ENCODE measurements around the gene PCDHGA3.
A peak's percentile ranks its signal among the peaks of the same experiment; 100 is the strongest.
"Not testable (repeated sequence)": the region's sequence is repeated elsewhere in the genome, so short reads cannot be mapped to it uniquely, and the experiment has no call there.

PCDHGA3 gene

DNA sequence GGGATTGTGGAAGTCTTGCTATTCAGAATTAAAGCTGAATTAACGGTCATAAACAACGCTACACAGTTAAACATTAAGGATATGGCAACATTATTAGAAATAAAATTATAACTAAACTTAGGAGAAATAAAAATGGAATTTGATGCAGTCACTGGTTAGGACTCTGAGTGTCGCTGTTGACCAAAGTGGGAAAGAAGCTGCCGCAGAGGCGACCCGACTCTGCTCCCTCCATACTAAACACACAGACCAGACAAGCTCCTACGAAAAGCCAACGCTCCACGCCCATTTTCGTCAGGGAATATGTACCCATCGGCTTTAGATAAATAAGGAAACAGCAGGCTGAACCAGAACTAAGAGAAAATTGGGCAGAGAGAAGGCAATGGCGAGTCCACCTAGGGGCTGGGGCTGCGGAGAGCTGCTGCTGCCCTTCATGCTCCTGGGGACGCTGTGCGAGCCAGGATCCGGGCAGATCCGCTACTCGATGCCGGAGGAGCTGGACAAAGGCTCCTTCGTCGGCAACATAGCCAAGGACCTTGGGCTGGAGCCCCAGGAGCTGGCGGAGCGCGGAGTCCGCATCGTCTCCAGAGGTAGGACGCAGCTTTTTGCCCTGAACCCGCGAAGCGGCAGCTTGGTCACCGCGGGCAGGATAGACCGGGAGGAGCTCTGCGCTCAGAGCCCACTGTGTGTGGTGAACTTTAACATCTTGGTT lies 20.5 kb downstream of the PCDHGA3 start, which contains the start of gene PCDHGA5:
Gene PCDHGA5 (plus strand): TSS at position 211 of the 709 bp plus-strand sequence. CDS start 169 bp downstream, at position 380.
- Mint-ChIP-seq H3K27me3 (peaks cover 71% of the 10 kb centered on the region), H3K36me3 (peaks cover 29% of the 10 kb centered on the region), H3K4me1 (no peaks in the 10 kb centered on the region), H3K27ac (no peak within 1 kb of the TSS), H3K4me3 (no peak within 1 kb of the TSS), H3K9me3 (peaks cover 23% of the 10 kb centered on the region)

- peaks cover 26% of the 10 kb centered on the region for H3K9me3 Mint-ChIP-seq
- H3K36me3 Mint-ChIP-seq: peaks cover 26% of the 10 kb centered on the region
- peaks cover 71% of the 10 kb centered on the region for H3K27me3 Mint-ChIP-seq
- H3K4me3 Mint-ChIP-seq: no peak overlapping the region
- H3K27ac Mint-ChIP-seq: no peak overlapping the region
- H3K4me1 Mint-ChIP-seq: peaks cover 5% of the 10 kb centered on the region
These were observed 22.6 kb downstream of the PCDHGA3 start for GRCh38 chr5:141366016-141366896.

GRCh38 chr5:141369994-141370848 lies 26.6 kb downstream of the PCDHGA3 start, which contains the start of gene PCDHGB3:
TSS of gene PCDHGB3 (plus strand) at chr5:141370242. CDS start at chr5:141370395, 153 bp downstream.
- peaks cover 63% of the 10 kb centered on the region for H3K27me3 Mint-ChIP-seq
- H3K9me3 Mint-ChIP-seq: peaks cover 10% of the 10 kb centered on the region
- H3K27ac Mint-ChIP-seq: no peak within 1 kb of the TSS
- peaks cover 16% of the 10 kb centered on the region for H3K36me3 Mint-ChIP-seq
- peaks cover 5% of the 10 kb centered on the region for H3K4me1 Mint-ChIP-seq
- H3K4me3 Mint-ChIP-seq: peak within 1 kb of the TSS; percentile 75

GRCh38 chr5:141371572-141372475 lies 28.2 kb downstream of the PCDHGA3 start:
- Mint-ChIP-seq H3K27me3 (peaks cover 61% of the 10 kb centered on the region), H3K36me3 (peaks cover 15% of the 10 kb centered on the region), H3K9me3 (peaks cover 10% of the 10 kb centered on the region), H3K27ac (no peak overlapping the region), H3K4me1 (peaks cover 5% of the 10 kb centered on the region), H3K4me3 (no peak overlapping the region)

- Mint-ChIP-seq H3K36me3 (peaks cover 16% of the 10 kb centered on the region), H3K27ac (no peak within 1 kb of the TSS), H3K9me3 (peaks cover 13% of the 10 kb centered on the region), H3K27me3 (peaks cover 54% of the 10 kb centered on the region), H3K4me3 (no peak within 1 kb of the TSS), H3K4me1 (peaks cover 5% of the 10 kb centered on the region)
These were observed 30.2 kb downstream of the PCDHGA3 start, which contains the start of gene PCDHGA6 for GRCh38 chr5:141373673-141374317. TSS of gene PCDHGA6 (plus strand) at chr5:141373891. CDS start at chr5:141374084, 193 bp downstream.

- peaks cover 51% of the 10 kb centered on the region for H3K27me3 Mint-ChIP-seq
- no peak overlapping the region for H3K4me3 Mint-ChIP-seq
- H3K36me3 Mint-ChIP-seq: peaks cover 16% of the 10 kb centered on the region
These were observed 31.0 kb downstream of the PCDHGA3 start for GRCh38 chr5:141374627-141375026.

DNA sequence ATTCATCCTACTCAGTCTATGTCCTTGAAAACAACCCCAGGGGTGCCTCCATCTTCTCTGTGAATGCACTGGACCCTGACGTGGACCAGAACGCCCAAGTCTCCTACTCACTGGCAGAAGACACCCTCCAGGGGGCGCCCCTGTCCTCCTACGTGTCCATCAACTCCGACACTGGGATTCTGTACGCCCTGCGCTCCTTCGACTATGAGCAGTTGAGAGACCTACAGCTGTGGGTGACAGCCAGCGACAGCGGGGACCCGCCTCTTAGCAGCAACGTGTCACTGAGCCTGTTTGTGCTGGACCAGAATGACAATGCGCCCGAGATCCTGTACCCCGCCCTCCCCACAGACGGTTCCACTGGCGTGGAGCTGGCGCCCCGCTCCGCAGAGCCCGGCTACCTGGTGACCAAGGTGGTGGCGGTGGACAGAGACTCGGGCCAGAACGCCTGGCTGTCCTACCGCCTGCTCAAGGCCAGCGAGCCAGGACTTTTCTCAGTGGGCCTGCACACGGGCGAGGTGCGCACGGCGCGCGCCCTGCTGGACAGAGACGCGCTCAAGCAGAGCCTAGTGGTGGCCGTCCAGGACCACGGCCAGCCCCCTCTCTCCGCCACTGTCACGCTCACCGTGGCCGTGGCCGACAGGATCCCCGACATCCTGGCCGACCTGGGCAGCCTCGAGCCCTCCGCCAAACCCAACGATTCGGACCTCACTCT lies 32.0 kb downstream of the PCDHGA3 start:
- peaks cover 14% of the 10 kb centered on the region for H3K36me3 Mint-ChIP-seq
- H3K9me3 Mint-ChIP-seq: peaks cover 13% of the 10 kb centered on the region
- H3K27ac Mint-ChIP-seq, H3K4me3 Mint-ChIP-seq, H3K4me1 Mint-ChIP-seq: not testable (repeated sequence)
- H3K27me3 Mint-ChIP-seq: peaks cover 50% of the 10 kb centered on the region

More at GRCh38 chr5:141374627-141375026, 31.0 kb downstream of the PCDHGA3 start:
- Mint-ChIP-seq H3K27ac (no peak overlapping the region), H3K4me1 (peaks cover 5% of the 10 kb centered on the region), H3K9me3 (peaks cover 13% of the 10 kb centered on the region)

- Mint-ChIP-seq H3K9me3 (peaks cover 21% of the 10 kb centered on the region), H3K36me3 (peaks cover 18% of the 10 kb centered on the region), H3K4me1 (no peaks in the 10 kb centered on the region), H3K27me3 (peaks cover 59% of the 10 kb centered on the region), H3K27ac (no peak within 1 kb of the TSS), H3K4me3 (peak within 1 kb of the TSS; percentile 70)
These were observed 39.1 kb downstream of the PCDHGA3 start, which contains the start of gene PCDHGA7 for GRCh38 chr5:141382469-141383294. TSS of gene PCDHGA7 (plus strand) at chr5:141382742. CDS start at chr5:141382900, 158 bp downstream.

DNA sequence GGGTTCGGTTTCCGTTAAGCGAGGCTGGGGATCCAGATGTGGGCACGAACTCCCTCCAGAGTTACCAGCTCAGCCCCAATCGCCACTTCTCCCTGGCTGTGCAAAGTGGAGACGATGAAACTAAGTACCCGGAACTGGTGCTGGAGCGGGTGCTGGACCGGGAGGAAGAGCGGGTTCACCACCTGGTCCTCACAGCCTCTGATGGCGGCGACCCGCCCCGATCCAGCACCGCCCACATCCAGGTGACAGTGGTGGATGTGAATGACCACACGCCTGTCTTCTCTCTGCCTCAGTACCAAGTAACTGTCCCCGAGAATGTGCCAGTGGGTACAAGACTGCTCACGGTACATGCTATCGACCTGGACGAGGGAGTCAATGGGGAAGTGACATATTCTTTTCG lies 39.7 kb downstream of the PCDHGA3 start:
- peaks cover 19% of the 10 kb centered on the region for H3K36me3 Mint-ChIP-seq
- H3K4me1 Mint-ChIP-seq: peaks cover under 1% of the 10 kb centered on the region
- H3K27me3 Mint-ChIP-seq: peaks cover 61% of the 10 kb centered on the region
- H3K9me3 Mint-ChIP-seq: peaks cover 22% of the 10 kb centered on the region
- H3K4me3 Mint-ChIP-seq: peak overlapping the region; percentile 70
- no peak overlapping the region for H3K27ac Mint-ChIP-seq

- no peak overlapping the region for H3K27ac Mint-ChIP-seq
- no peak overlapping the region for H3K4me3 Mint-ChIP-seq
- H3K27me3 Mint-ChIP-seq: peaks cover 63% of the 10 kb centered on the region
- H3K4me1 Mint-ChIP-seq: peaks cover 3% of the 10 kb centered on the region
- H3K36me3 Mint-ChIP-seq: peaks cover 23% of the 10 kb centered on the region
- peaks cover 31% of the 10 kb centered on the region for H3K9me3 Mint-ChIP-seq
These were observed 41.0 kb downstream of the PCDHGA3 start for GRCh38 chr5:141384471-141385267.

DNA sequence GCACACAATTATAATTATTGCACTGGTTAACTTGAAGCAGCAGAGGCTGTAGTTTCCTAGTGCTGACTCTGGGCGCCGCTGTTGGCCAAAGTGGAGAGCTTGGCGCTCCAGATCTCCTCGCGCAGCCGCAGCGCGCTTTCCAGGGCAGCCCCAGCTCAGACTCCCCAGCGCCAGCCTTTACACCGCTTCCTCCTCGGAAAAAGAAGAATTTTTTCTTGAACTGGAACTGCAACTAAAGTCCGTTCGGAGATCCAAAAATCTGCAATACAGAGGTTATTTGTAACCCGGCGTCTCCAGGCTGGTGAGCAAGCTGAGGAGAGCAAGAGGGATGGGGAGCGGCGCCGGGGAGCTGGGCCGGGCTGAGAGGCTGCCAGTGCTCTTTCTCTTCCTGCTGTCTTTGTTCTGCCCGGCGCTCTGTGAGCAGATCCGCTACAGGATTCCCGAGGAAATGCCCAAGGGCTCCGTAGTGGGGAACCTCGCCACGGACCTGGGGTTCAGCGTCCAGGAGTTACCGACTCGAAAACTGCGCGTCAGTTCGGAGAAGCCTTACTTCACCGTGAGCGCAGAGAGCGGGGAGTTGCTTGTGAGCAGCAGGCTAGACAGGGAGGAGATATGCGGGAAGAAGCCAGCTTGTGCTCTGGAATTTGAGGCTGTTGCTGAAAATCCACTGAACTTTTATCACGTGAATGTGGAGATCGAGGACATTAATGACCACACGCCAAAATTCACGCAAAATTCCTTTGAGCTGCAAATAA lies 44.1 kb downstream of the PCDHGA3 start, which contains the start of gene PCDHGB4:
Gene PCDHGB4 (plus strand): TSS at position 142 of the 755 bp plus-strand sequence. CDS start 187 bp downstream, at position 329.
- Mint-ChIP-seq H3K4me3 (peak within 1 kb of the TSS; percentile 11), H3K36me3 (peaks cover 27% of the 10 kb centered on the region), H3K9me3 (peaks cover 40% of the 10 kb centered on the region), H3K27me3 (peaks cover 63% of the 10 kb centered on the region)
- H3K27ac Mint-ChIP-seq, H3K4me1 Mint-ChIP-seq: not testable (repeated sequence)

All from activated naive CD4-positive, alpha-beta T cell treated with anti-CD3 and anti-CD28 coated beads, Interleukin-2, amount 50 U/mL, for 24 hours (primary cell).